ENCODE results near the gene C14orf93.

C14orf93 gene

GRCh38 chr14:22987291-22987690 is 22.7 kb downstream of the C14orf93 start:
- DNase-seq = no peak

DNA sequence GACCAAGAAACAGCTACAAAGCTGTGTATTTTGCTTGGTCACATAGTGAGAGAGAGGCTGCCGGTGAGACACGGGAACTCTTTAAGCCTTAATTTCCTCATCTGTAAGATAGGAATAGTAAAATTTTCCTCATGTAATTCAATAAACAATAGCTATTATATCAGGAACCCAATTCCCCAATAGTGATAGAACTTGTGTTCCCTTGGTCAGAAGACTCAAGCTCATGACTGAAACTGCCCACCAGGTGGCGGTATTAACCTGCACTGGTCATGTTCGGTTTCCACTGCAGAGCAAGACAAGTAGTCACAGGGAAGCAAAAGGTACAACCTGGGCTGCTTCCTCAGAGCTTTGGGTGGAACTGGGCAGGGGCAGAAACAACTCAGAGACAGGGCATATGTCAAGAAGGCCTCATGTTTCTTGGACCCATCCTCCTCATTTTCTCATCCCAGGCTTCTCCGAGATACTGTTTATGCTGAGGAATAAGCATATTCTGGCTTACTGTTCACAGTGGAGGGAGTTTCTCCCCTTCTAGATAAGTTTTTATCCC is 23.4 kb downstream of the C14orf93 start:
- DNase-seq = peak; percentile 88

GRCh38 chr14:22985894-22986507 is 23.9 kb downstream of the C14orf93 start:
- DNase-seq = no peak

DNA sequence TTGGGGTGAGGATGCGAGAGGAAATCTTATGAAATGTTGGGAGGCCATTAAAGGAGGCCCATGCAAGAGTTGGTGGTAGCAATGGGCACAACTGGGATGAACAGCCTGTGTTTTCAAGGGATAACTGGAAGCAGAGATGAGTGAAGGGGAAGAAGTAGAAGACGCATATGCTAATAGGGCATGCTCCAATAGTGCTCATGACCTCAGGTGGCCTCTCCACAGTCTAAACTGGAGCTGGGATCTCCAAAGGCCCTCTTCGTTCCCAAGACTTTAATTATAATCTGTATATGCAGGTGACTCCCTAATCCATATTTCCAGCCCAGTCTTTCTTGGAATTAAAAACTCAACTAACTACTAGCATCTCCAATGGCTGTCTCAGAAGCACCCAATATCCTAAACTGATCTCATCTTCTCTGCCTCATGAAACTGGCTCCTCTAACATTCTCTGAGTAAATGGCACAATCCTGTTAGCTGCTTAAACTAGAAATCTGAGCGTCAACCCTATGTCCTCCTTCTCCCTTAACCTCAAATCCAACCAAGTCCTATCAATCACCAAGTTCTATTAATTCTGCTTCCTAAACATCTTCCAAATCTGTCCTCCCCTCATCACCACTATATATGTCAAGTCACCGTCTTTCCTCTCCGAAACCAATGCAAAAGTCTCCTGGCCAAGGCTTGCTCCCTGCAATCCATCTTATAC is 24.8 kb downstream of the C14orf93 start:
- DNase-seq = no peak

DNA sequence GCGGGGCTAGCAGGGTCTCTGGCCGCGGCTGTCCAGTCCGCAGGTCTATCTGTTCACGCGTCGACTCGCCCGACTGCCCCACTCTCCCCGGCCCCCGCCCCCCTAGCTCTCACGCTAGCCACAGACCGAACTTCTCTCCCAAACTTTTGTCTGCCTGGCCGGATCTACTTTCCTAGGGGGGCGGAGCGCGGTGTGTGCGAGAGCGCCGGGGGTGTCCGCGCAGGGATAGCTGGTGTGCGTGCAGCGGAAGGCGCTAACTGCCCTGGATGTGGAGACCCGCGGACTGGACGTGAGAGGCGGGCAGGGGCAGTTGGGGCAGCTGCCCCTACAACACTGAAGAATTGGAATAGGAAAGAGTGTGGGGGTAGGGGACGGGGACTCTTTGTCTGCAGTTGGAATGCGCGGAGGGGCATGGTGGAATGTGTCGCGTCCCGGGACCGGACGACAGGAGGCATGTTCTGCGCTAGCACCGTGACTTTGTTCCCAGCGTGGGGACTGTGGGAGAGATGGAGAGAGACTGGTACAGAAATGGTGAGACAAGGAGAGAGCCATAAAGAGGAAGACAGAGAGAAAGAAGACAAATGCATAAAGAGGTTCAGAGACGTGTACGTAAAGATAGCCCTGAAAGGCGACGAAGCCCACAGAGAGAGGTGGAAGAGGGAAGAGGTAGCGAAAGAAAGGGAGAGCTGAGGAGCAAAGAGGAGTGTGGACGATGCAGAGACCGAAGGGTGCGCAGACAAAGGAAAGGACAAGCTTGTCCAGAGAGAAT is 27.3 kb downstream of the C14orf93 start, which contains the start of gene AJUBA:
Gene AJUBA, minus strand, starts transcription at position 75 of the 769 bp plus-strand sequence. CDS start 285 bp downstream, outside the sequence.
- DNase-seq = peak; percentile 84

- no peak for DNase-seq
Measured at GRCh38 chr14:22981876-22982476, 28.0 kb downstream of the C14orf93 start.

- peak; percentile 24 for DNase-seq
Measured at GRCh38 chr14:22981090-22981875, 28.7 kb downstream of the C14orf93 start.

DNA sequence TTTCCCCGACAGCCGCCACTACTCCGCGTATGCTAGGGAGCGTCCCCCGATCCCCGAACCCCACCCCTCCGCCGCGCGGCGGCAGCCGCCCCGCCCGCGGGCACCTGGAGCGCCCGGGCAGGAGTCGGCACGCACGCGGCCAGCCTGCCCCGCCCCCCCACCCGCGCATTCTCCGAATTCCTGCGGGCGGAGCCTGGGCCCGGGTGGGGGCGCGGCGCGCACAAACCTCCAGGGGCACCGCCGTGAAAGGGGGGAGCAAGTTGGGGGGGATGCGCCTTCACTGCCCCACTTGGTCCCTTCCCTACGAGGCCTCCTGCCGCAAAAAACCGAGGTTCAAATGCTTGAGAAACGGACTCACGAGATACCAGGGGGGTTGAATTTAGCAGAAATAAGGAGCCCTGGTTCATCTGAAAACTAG is 29.3 kb downstream of the C14orf93 start:
- DNase-seq = peak; percentile 43

- DNase-seq = no peak
Measured at GRCh38 chr14:22979748-22980392, 30.1 kb downstream of the C14orf93 start.

DNA sequence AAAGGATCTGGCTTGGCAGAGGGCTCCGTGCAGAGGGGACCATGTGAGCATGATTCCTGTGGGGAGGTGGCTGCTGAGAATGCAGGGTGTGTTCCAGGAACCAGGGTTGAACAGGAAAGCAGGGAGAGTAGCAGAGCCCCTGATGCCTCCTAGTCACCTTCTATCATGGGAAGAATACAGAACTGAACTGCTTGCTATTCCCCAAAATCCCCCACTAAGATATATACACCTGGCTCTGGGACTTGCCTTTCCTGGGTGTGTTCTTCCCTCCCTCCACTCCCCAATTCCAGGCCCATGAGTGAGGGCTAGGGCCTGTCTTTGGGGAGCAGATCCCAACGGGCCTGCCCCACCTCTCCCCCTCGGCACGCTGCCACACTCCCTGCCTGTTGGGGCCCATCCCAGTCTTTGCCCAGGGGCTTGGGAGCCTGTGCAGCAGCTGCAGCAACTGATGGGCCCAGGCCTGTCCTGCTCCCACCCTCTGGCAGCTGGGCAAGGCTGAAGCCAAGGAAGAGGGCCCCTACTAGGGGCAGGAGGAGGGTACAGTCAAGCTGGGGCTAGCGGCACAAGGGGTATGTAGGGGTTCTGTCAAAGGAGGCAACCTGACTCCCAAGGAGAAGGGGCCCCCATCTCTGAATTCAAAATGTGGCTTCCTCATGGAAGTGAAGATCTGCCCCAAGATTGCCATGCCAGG is 30.8 kb downstream of the C14orf93 start:
- no peak for DNase-seq

- no peak for DNase-seq
Measured at GRCh38 chr14:22978487-22978837, 31.5 kb downstream of the C14orf93 start.

DNA sequence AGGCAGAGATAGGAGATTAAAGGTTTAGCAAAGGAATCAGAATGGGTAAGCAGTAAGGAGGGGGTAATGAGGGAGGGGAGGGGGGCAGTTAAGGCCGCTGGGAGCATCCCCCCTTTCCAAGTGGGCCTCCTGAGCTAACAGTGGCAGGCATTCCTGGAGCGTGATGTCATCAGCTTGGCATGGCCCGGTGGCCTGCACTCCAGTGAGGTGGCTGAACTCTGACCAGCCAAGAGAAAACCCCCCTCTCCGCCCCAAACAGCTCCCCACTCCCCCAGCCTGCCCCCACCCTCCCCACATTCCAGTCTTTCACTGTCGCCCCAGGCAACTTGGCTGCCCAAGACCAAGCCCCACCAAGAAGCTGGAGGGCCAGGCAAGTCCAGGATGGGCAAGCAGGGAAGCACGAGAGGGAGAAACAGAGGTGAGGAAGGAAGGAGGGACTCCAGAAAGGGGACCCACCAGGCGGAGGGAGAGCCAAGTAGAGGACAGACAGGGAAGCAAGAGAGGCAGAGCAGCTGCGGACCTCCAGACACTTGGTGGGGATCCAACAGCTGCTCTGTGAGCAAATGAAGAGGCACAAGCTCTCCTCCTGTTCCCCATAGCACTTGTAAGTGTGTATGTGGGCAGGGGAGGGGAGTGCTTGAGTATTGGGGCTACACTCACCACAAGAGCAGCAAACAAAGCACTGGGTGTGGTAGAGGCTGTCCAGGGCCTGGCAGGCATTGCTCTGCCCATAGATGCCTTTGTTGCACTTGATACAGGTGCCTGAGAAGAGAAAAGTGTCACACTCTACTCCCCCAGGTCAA is 32.1 kb downstream of the C14orf93 start:
- no peak for DNase-seq

GRCh38 chr14:22977434-22977683 is 32.6 kb downstream of the C14orf93 start:
- no peak for DNase-seq

GRCh38 chr14:22976620-22977433 is 33.1 kb downstream of the C14orf93 start:
- no peak for DNase-seq

GRCh38 chr14:22974530-22975313 is 35.2 kb downstream of the C14orf93 start:
- DNase-seq = no peak

DNA sequence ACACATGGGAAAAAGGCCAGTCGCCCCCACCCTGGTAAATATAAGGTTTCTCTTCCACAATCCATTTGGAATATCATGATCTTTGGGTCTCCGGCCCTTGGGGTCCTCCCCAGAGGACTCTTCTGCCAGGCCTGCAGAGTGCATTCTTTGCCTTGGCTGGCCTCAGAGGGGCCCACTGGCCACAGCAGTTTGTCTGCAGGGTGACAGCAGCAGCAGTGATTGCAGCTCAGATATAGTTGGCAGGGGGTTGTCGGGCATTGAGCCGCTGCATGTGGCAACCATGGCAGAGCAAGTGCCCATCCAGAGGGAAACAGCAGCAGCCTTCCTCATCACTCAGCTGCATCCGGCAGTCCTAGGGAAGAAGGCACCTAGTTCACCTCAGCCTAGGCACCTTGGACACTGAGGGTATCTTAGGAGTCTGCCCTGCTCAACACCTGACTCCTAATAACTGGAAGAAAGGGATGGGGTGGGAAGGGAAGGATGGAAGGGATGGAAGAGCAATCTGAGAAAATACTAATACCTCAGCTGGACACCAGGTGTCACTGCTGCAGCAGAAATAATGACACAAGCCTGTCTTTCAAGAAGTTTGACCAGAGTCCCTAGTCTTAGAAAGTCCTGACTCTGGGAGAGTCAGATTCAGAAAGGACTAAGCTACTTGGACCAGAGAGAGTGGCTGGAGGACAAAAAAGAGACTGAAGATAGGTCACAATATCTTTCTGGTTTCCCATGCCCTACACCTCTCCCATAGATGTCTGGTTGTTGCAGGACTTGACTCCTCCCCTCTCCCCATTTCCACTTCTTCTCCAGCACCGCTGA is 36.5 kb downstream of the C14orf93 start:
- peak; percentile 27 for DNase-seq

DNA sequence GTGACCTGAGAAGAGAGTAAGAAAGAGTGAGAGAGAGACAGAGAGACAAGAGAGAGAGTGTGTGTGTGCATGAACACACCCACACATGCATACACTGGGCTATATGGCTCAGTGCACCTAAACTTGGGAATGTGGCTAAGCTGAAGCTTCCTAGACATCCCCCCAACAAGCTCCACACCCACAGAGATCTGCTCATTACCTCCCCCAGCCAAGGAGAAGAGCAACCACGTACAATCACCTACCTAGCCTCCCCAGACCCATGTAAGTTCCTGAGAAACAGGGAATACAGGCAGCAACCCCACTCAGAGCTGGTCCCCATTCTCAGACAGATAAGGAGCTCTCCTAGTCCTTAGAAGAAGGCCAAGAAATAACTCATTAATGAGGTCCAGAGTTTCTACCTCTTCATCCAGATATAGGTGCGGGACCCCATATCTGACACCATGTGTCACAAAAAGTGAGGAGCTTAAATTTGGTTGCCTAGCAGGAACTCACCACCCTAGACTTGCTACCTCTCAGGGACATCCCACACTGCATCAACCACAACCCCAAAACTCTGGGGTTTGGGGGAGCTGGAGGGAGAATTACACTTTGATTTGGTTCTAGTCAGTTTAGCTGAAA is 37.5 kb downstream of the C14orf93 start:
- no peak for DNase-seq
